HG02981 (cell line): ENCODE measurements around the gene MYEF2.

Experiments
- ATAC-seq: cut with Tn5 transposase; IDR thresholded peaks from one replicate; pipeline ENCODE4 v1.9.1; 2021; ENCODE audit warnings: mild to moderate bottlenecking, moderate library complexity; ENCODE audit not compliant: unreplicated experiment

Gene MYEF2

GRCh38 chr15:48177766-48178647, at the start of gene MYEF2:
MYEF2 (minus strand) TSS chr15:48178295; CDS start chr15:48178237, 58 bp downstream.
- ATAC-seq, result peak; percentile 67

- no peak for ATAC-seq
Measured at GRCh38 chr15:48225771-48226170, 47.7 kb upstream of the MYEF2 start.

GRCh38 chr15:48222627-48223026, 44.5 kb upstream of the MYEF2 start:
- ATAC-seq, result no peak

- no peak for ATAC-seq
Measured at GRCh38 chr15:48221885-48222284, 43.8 kb upstream of the MYEF2 start.

GRCh38 chr15:48221261-48221660, 43.2 kb upstream of the MYEF2 start:
- ATAC-seq, result no peak

GRCh38 chr15:48205981-48206380, 27.9 kb upstream of the MYEF2 start, which contains the start of gene SLC12A1:
SLC12A1 (plus strand) TSS chr15:48206302; CDS start chr15:48207720, 1,418 bp downstream.
- ATAC-seq, result no peak

GRCh38 chr15:48202068-48202467, 24.0 kb upstream of the MYEF2 start:
- no peak for ATAC-seq

- no peak for ATAC-seq
Measured at GRCh38 chr15:48191574-48192225, 13.6 kb upstream of the MYEF2 start, which contains the start of gene CTXN2. CTXN2 (plus strand) TSS chr15:48191665; CDS start chr15:48201301, 9,636 bp downstream.

- ATAC-seq, result no peak
Measured at GRCh38 chr15:48190932-48191573, 13.0 kb upstream of the MYEF2 start.

GRCh38 chr15:48186271-48186670, 8.2 kb upstream of the MYEF2 start:
- ATAC-seq, result no peak

GRCh38 chr15:48185529-48185928, 7.4 kb upstream of the MYEF2 start:
- ATAC-seq, result no peak

GRCh38 chr15:48182749-48183148, 4.7 kb upstream of the MYEF2 start:
- ATAC-seq, result no peak

- ATAC-seq, result no peak
Measured at GRCh38 chr15:48178648-48178931, 495 bp upstream of the MYEF2 start.

GRCh38 chr15:48177383-48177765, 721 bp downstream of the MYEF2 start:
- ATAC-seq, result peak; percentile 57

- peak; percentile 34 for ATAC-seq
Measured at GRCh38 chr15:48176957-48177356, 1.1 kb downstream of the MYEF2 start.

GRCh38 chr15:48176112-48176511, 2.0 kb downstream of the MYEF2 start:
- no peak for ATAC-seq

- ATAC-seq, result no peak
Measured at GRCh38 chr15:48175126-48175525, 3.0 kb downstream of the MYEF2 start.

- ATAC-seq, result no peak
Measured at GRCh38 chr15:48170981-48171380, 7.1 kb downstream of the MYEF2 start.

GRCh38 chr15:48168616-48169015, 9.5 kb downstream of the MYEF2 start:
- ATAC-seq, result no peak

- ATAC-seq, result no peak
Measured at GRCh38 chr15:48153526-48153925, 24.6 kb downstream of the MYEF2 start.

- no peak for ATAC-seq
Measured at GRCh38 chr15:48149858-48150257, 28.2 kb downstream of the MYEF2 start.

GRCh38 chr15:48147358-48147757, 30.7 kb downstream of the MYEF2 start:
- ATAC-seq, result no peak
